GM12865 (cell line): ENCODE measurements around the gene TNFAIP1.

Experiments used
- DNase-seq: peaks from one replicate; pipeline ENCODE4 v3.0.0; 2010; ENCODE audit warnings: low read depth
- H3K4me3 ChIP-seq: 2 replicates; pipeline ENCODE4 v1.5.1; 2011; ENCODE audit warnings: mild to moderate bottlenecking, low read depth, low read length, control low read depth
- TF ChIP-seq, protein P1 (sequence below): IDR thresholded peaks from 2 replicates; pipeline ENCODE4 v1.5.1; 2011; ENCODE audit warnings: low read length, control low read depth, low read depth, inconsistent platforms; ENCODE audit not compliant: insufficient read depth; ENCODE audit errors: missing control alignments

The TNFAIP1 gene

DNA sequence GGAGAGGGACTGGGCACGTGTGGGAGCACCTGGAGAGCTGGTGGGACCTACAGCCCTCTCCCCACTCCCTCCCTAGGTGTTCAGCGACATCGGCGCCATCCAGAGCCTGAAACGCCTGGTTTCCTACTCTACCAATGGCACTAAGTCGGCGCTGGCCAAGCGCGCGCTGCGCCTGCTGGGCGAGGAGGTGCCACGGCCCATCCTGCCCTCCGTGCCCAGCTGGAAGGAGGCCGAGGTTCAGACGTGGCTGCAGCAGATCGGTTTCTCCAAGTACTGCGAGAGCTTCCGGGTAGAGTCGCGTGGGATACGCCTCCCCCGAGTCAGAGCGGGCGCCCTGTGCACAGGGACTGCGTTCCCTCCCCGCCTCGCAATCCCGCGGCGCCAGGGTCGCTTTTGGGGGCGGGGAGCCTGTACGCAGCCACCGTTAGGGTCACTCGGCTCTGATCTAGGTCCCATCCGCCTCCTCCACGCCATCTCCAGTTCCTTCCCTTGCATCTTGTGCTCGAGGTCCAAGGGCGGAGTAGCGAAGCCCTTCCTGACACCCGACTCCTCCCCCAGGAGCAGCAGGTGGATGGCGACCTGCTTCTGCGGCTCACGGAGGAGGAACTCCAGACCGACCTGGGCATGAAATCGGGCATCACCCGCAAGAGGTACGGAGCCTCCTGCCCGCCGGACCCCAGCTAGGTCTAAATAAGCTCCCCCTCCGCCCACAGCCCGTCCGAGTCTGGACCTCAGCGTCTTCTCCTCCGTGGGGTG is 48.9 kb downstream of the TNFAIP1 start:
- DNase-seq: no peak
- H3K4me3 ChIP-seq: no peak overlapping the region
- TF ChIP-seq, protein P1, sequence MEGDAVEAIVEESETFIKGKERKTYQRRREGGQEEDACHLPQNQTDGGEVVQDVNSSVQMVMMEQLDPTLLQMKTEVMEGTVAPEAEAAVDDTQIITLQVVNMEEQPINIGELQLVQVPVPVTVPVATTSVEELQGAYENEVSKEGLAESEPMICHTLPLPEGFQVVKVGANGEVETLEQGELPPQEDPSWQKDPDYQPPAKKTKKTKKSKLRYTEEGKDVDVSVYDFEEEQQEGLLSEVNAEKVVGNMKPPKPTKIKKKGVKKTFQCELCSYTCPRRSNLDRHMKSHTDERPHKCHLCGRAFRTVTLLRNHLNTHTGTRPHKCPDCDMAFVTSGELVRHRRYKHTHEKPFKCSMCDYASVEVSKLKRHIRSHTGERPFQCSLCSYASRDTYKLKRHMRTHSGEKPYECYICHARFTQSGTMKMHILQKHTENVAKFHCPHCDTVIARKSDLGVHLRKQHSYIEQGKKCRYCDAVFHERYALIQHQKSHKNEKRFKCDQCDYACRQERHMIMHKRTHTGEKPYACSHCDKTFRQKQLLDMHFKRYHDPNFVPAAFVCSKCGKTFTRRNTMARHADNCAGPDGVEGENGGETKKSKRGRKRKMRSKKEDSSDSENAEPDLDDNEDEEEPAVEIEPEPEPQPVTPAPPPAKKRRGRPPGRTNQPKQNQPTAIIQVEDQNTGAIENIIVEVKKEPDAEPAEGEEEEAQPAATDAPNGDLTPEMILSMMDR: no peak

GRCh38 chr17:28385037-28385400 is 49.5 kb downstream of the TNFAIP1 start:
- no peak for DNase-seq
- TF ChIP-seq, protein P1: no peak
- no peak overlapping the region for H3K4me3 ChIP-seq

GRCh38 chr17:28385406-28385805 is 49.8 kb downstream of the TNFAIP1 start:
- H3K4me3 ChIP-seq: no peak overlapping the region
- TF ChIP-seq, protein P1: no peak
- DNase-seq: no peak

- TF ChIP-seq, protein P1: no peak
- no peak overlapping the region for H3K4me3 ChIP-seq
- DNase-seq: no peak
Measured at GRCh38 chr17:28386391-28386790, 50.8 kb downstream of the TNFAIP1 start.

DNA sequence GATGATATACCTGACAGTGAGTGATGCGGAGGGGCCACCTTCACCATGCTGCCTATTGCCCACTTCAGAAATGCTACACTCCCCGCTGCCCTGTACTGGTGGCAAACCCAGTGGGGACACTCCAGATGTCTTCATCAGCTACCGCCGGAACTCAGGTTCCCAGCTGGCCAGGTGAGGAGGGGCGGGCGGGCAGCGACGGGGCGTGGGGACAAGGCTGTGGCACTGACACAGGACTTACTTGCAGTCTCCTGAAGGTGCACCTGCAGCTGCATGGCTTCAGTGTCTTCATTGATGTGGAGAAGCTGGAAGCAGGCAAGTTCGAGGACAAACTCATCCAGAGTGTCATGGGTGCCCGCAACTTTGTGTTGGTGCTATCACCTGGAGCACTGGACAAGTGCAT is 52.5 kb downstream of the TNFAIP1 start:
- DNase-seq: no peak
- no peak overlapping the region for H3K4me3 ChIP-seq
- TF ChIP-seq, protein P1: no peak

- no peak for DNase-seq
- TF ChIP-seq, protein P1: no peak
- no peak overlapping the region for H3K4me3 ChIP-seq
Measured at GRCh38 chr17:28390141-28390540, 54.6 kb downstream of the TNFAIP1 start.

GRCh38 chr17:28390563-28390962 is 55.0 kb downstream of the TNFAIP1 start:
- H3K4me3 ChIP-seq: no peak overlapping the region
- TF ChIP-seq, protein P1: no peak
- DNase-seq: no peak
